ENCODE data around the gene USPL1.

GRCh38 chr13:30601836-30602235, 15.9 kb upstream of the USPL1 start:
- no peak for TF ChIP-seq EZH2phosphoT487 (IDR thresholded peaks at IDR 0.05; ENCODE audit: insufficient read depth, low read depth)
- no peak for TF ChIP-seq EZH2 (IDR thresholded peaks at IDR 0.05; ENCODE audit: insufficient read depth, poor library complexity, severe bottlenecking)
